Astrocyte (in vitro differentiated cells and primary cell): ENCODE results near the gene LRRC8D.

ENCODE experiments used
- CTCF ChIP-seq: IDR thresholded peaks from 2 replicates; pipeline ENCODE4 v1.5.1; 2011; ENCODE audit warnings: low read depth, mild to moderate bottlenecking, inconsistent platforms, low read length, moderate library complexity; ENCODE audit not compliant: insufficient read depth
- EZH2 ChIP-seq: IDR thresholded peaks from 2 replicates; pipeline ENCODE4 v1.6.1; 2012; ENCODE audit warnings: mild to moderate bottlenecking, low read length, inconsistent platforms; ENCODE audit not compliant: insufficient read depth

- TF ChIP-seq CTCF (peak; percentile 43), EZH2 (no peak)
These were observed 40.1 kb upstream of the LRRC8D start for GRCh38 chr1:89780721-89781120.
